ENCODE results near the gene NCOA3.

The NCOA3 gene

DNA sequence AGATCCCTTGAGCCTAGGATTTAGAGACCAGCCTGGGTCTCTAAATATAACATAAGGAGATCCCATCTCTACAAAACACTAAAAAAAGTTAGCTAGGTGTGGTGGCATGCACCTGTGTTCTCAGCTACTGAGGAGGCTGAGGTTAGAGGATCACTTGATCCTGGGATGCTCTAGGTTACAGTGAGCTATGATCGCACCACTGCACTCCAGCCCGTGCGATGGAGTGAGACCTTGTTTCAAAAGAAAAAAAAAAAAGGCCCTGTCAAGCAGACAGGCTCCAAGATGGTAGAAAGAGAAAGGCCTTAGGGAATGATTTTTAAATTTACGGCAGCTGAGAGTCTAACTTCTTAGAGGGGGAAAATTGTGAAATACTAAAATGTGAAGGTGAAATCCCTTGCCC, 22.6 kb upstream of the NCOA3 start:
- Histone ChIP-seq H3K4me1 (ENCODE audit: control insufficient read depth, insufficient read depth, low read length) (no peaks in the 10 kb centered on the region), H3K9me3 (ENCODE audit: control insufficient read depth in 2 of 2, low read length in 2 of 2) (no peaks in the 10 kb centered on the region), H3K36me3 (ENCODE audit: control insufficient read depth in 2 of 2, insufficient read depth in 2 of 2, low read length in 2 of 2) (no peaks in the 10 kb centered on the region), H3K27ac (ENCODE audit: low read length) (no peak overlapping the region), H3K27me3 (ENCODE audit: control insufficient read depth in 1 of 2, insufficient read depth in 2 of 2, low read length in 2 of 2) (no peaks in the 10 kb centered on the region), H3K4me3 (ENCODE audit: low read length in 2 of 2) (no peak overlapping the region), H3K9ac (ENCODE audit: low read length in 2 of 2) (no peak overlapping the region)

DNA sequence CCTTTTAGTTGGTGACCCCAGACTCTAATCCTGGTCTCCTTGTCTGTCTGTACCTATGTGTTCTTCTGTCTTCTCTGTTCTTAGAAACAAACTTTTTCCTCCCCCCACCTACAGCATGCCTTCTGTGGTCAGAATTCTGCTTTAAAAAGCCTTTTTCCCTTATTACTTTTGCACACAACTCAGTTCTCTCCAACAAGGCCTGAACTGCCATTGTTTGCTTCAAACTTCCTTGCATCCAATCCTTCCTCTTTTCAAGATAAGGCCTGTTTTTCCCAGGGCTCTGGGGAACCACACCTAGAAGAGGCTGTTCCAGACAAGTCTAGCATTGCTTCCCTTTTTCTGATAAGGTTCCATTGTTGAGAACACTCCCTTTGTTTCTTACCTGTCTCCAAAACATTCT, 22.2 kb upstream of the NCOA3 start:
- H3K9me3 ChIP-seq (ENCODE audit: control insufficient read depth in 2 of 2, low read length in 2 of 2) = no peaks in the 10 kb centered on the region
- H3K4me1 ChIP-seq (ENCODE audit: control insufficient read depth, insufficient read depth, low read length) = no peaks in the 10 kb centered on the region
- no peaks in the 10 kb centered on the region for H3K36me3 ChIP-seq (ENCODE audit: control insufficient read depth in 2 of 2, insufficient read depth in 2 of 2, low read length in 2 of 2)
- no peak overlapping the region for H3K27ac ChIP-seq (ENCODE audit: low read length)
- no peak overlapping the region for H3K9ac ChIP-seq (ENCODE audit: low read length in 2 of 2)
- no peak overlapping the region for H3K4me3 ChIP-seq (ENCODE audit: low read length in 2 of 2)
- no peaks in the 10 kb centered on the region for H3K27me3 ChIP-seq (ENCODE audit: control insufficient read depth in 1 of 2, insufficient read depth in 2 of 2, low read length in 2 of 2)

DNA sequence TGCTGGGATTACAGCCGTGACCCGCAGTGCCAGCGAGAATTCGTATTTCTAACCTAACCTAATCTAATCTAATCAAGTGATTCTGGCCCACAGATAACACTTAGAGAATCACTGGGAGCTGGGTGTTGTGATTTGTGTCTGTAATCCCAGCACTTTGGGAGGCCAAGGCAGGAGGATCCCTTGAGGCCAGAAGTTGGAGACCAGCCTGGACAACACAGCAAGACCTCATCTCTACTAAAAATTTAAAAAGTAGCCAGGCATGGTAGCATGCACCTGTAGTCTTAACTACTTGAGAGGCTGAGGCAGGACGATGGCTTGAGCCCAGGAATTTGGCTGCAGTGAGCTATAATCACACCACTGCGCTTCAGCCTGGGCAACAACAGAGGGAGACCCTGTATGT, 21.4 kb upstream of the NCOA3 start:
- Histone ChIP-seq H3K9me3 (ENCODE audit: control insufficient read depth in 2 of 2, low read length in 2 of 2) (no peaks in the 10 kb centered on the region), H3K36me3 (ENCODE audit: control insufficient read depth in 2 of 2, insufficient read depth in 2 of 2, low read length in 2 of 2) (no peaks in the 10 kb centered on the region), H3K27ac (ENCODE audit: low read length) (no peak overlapping the region), H3K27me3 (ENCODE audit: control insufficient read depth in 1 of 2, insufficient read depth in 2 of 2, low read length in 2 of 2) (no peaks in the 10 kb centered on the region), H3K4me1 (ENCODE audit: control insufficient read depth, insufficient read depth, low read length) (no peaks in the 10 kb centered on the region), H3K4me3 (ENCODE audit: low read length in 2 of 2) (no peak overlapping the region), H3K9ac (ENCODE audit: low read length in 2 of 2) (no peak overlapping the region)

DNA sequence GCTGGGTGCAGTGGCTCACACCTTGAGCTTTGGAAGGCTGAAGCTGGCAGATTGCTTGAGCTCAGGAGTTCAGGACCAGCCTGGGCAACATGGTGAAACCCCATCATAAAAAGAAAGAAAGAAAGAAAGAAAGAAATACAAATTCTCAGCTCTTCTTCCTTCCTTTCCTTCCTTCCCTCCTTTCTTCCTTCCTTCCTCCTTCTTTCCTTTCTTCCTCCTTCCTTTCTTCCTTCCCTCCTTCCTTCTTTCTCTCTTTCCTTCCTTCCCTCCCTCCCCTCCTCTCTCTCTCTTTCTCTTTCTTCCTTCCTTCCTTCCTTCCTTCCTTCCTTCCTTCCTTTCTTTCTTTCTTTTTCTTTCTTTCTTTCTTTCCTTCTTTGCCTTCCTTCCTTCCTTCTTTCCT, 21.0 kb upstream of the NCOA3 start:
- Histone ChIP-seq H3K9me3 (ENCODE audit: control insufficient read depth in 2 of 2, low read length in 2 of 2) (no peaks in the 10 kb centered on the region), H3K4me3 (ENCODE audit: low read length in 2 of 2) (no peak overlapping the region), H3K27me3 (ENCODE audit: control insufficient read depth in 1 of 2, insufficient read depth in 2 of 2, low read length in 2 of 2) (no peaks in the 10 kb centered on the region), H3K36me3 (ENCODE audit: control insufficient read depth in 2 of 2, insufficient read depth in 2 of 2, low read length in 2 of 2) (no peaks in the 10 kb centered on the region), H3K4me1 (ENCODE audit: control insufficient read depth, insufficient read depth, low read length) (no peaks in the 10 kb centered on the region), H3K27ac (ENCODE audit: low read length) (no peak overlapping the region), H3K9ac (ENCODE audit: low read length in 2 of 2) (no peak overlapping the region)

DNA sequence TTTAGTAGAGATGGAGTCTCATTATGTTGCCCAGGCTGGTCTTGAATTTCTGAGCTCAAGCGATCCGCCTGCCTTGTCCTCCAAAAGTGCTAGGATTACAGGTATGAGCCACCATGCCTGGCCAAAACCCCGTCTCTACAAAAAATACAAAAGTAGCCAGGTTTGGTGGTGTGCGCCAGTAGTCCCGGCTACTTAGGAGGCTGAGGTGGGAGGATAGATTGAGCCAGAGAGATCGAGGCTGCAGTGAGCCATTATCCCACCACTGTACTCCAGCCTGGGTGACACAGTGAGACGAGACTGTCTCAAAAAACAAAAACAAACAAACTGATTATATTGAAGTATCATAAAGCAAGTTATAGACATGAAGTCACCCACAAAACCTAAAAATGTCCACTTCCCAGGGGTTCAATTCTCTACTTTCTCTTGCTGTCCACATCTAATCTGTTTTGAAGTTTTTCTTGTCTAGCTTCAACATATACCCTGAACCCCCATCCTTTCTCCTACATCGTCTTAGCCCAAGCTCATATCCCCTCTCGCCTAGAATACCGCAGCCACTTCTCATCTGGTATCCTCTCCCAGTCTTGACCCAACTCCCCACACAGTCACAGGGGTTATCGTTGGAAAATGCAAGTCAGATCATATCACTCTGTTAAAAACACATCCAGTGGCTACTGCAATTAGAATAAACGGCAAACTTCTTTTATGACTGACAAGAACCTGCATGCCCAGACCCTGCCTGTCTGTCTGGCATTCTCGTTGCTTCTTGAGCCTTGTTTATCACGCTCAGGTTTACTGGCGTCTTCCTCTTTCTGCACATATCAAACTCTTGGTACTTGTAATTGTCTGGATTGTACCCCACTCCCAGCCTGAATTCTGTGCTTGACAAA, 20.1 kb upstream of the NCOA3 start:
- Histone ChIP-seq H3K36me3 (ENCODE audit: control insufficient read depth in 2 of 2, insufficient read depth in 2 of 2, low read length in 2 of 2) (no peaks in the 10 kb centered on the region), H3K4me1 (ENCODE audit: control insufficient read depth, insufficient read depth, low read length) (no peaks in the 10 kb centered on the region), H3K27ac (ENCODE audit: low read length) (no peak overlapping the region), H3K9me3 (ENCODE audit: control insufficient read depth in 2 of 2, low read length in 2 of 2) (no peaks in the 10 kb centered on the region), H3K4me3 (ENCODE audit: low read length in 2 of 2) (no peak overlapping the region), H3K27me3 (ENCODE audit: control insufficient read depth in 1 of 2, insufficient read depth in 2 of 2, low read length in 2 of 2) (no peaks in the 10 kb centered on the region), H3K9ac (ENCODE audit: low read length in 2 of 2) (no peak overlapping the region)

DNA sequence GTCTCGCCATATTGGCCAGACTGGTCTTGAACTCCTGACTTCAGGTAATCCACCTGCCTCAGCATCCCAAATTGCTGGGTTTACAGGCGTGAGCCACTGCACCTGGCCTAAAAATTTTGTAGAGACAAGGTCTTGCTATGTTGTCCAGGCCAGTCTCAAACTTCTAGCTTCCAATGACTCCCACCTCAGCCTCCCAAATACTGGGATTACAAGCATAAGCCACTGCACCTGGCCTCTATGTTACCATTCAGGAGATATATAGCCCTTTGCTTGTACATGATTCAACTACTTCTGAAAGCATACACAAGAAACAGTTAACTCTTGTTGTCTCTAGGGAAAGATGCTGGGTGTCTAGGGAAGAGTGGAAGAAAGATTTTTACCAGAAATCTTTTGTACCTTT, 19.0 kb upstream of the NCOA3 start:
- H3K4me1 ChIP-seq (ENCODE audit: control insufficient read depth, insufficient read depth, low read length) = no peaks in the 10 kb centered on the region
- H3K4me3 ChIP-seq (ENCODE audit: low read length in 2 of 2) = no peak overlapping the region
- H3K27me3 ChIP-seq (ENCODE audit: control insufficient read depth in 1 of 2, insufficient read depth in 2 of 2, low read length in 2 of 2) = no peaks in the 10 kb centered on the region
- H3K36me3 ChIP-seq (ENCODE audit: control insufficient read depth in 2 of 2, insufficient read depth in 2 of 2, low read length in 2 of 2) = no peaks in the 10 kb centered on the region
- H3K9ac ChIP-seq (ENCODE audit: low read length in 2 of 2) = no peak overlapping the region
- no peaks in the 10 kb centered on the region for H3K9me3 ChIP-seq (ENCODE audit: control insufficient read depth in 2 of 2, low read length in 2 of 2)
- H3K27ac ChIP-seq (ENCODE audit: low read length) = no peak overlapping the region

DNA sequence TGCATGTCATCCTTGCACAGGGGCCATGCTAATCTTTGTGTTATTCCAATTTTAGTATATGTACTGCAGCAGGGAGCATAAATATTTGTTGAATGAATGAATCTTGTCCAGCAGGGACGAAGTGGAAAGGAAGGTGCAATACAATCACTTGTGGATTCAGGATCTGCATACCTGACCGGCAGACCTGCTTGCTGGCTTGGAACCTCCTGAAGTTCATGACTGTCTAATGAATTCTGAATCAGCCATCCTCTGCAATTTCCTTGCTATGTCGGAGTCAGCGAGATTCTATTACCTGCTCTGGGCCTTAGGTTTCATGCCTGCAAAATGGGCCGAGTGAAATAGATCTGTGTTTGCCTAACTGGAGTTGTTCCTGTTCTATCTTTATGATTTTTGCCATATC, 17.4 kb upstream of the NCOA3 start:
- Histone ChIP-seq H3K27ac (ENCODE audit: low read length) (no peak overlapping the region), H3K27me3 (ENCODE audit: control insufficient read depth in 1 of 2, insufficient read depth in 2 of 2, low read length in 2 of 2) (no peaks in the 10 kb centered on the region), H3K9ac (ENCODE audit: low read length in 2 of 2) (no peak overlapping the region), H3K9me3 (ENCODE audit: control insufficient read depth in 2 of 2, low read length in 2 of 2) (no peaks in the 10 kb centered on the region), H3K4me1 (ENCODE audit: control insufficient read depth, insufficient read depth, low read length) (no peaks in the 10 kb centered on the region), H3K36me3 (ENCODE audit: control insufficient read depth in 2 of 2, insufficient read depth in 2 of 2, low read length in 2 of 2) (no peaks in the 10 kb centered on the region), H3K4me3 (ENCODE audit: low read length in 2 of 2) (no peak overlapping the region)

DNA sequence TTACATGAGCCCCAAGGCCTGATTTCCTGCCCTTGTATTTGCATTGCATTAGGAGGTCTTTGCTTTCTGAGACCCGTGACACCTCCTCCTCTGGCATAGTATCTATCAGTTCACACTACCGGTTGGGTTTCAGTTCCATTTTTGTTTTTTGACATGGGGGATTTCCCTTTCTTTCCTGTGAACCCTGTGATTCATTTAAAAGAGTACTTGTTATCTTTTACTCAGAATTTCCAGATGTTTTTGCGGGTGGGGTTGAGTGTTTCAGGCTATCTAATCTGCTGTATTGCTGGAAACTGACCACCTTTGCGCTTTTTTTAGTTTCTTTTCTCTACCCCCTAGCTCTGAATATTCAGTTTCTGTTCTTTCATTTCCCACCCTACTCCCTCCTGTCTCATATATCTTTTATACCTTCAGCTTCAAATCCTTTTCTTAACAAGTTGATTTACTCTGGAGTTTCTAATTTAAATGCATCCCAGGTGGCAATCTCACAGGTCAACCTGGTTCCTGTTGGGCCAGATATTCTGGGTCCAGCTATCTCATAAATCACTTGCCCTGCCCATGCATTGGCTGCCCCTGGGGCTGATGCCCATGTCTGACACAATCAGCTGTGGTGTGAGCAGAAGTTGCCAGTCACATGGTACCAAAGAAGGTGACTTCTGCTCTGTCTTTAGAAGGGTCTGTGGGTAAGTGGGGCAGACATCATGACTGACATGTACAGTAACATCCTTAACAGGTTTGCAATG, 14.3 kb upstream of the NCOA3 start:
- Histone ChIP-seq H3K27me3 (ENCODE audit: control insufficient read depth in 1 of 2, insufficient read depth in 2 of 2, low read length in 2 of 2) (no peaks in the 10 kb centered on the region), H3K27ac (ENCODE audit: low read length) (no peak overlapping the region), H3K9ac (ENCODE audit: low read length in 2 of 2) (no peak overlapping the region)

DNA sequence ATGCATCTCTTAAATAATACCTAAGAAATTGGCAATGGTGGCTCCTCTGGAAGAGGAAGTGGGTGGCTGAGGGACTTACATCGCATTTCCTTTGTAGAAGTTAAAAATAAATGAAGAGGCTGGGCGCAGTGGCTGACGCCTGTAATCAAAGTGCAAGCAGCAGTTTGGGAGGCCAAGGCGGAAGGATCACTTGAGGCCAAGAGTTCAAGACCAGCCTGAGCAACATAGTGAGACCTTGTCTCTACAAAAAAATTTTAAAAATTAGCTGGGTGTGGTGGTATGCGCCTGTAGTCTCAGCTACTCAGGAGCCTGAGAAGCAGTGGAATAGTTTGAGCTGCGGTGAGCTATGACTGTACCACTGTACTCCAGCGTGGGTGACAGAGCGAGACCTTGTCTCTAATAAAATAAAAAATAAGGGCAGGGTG, 12.2 kb upstream of the NCOA3 start:
- no peaks in the 10 kb centered on the region for H3K9me3 ChIP-seq (ENCODE audit: control insufficient read depth in 2 of 2, low read length in 2 of 2)
- peaks cover 5% of the 10 kb centered on the region for H3K4me1 ChIP-seq (ENCODE audit: control insufficient read depth, insufficient read depth, low read length)
- no peak overlapping the region for H3K4me3 ChIP-seq (ENCODE audit: low read length in 2 of 2)
- H3K36me3 ChIP-seq (ENCODE audit: control insufficient read depth in 2 of 2, insufficient read depth in 2 of 2, low read length in 2 of 2) = no peaks in the 10 kb centered on the region
- H3K27ac ChIP-seq (ENCODE audit: low read length) = no peak overlapping the region
- no peak overlapping the region for H3K9ac ChIP-seq (ENCODE audit: low read length in 2 of 2)
- no peaks in the 10 kb centered on the region for H3K27me3 ChIP-seq (ENCODE audit: control insufficient read depth in 1 of 2, insufficient read depth in 2 of 2, low read length in 2 of 2)

More for the DNA sequence above, 14.3 kb upstream of the NCOA3 start:
- H3K4me1 ChIP-seq (ENCODE audit: control insufficient read depth, insufficient read depth, low read length) = no peaks in the 10 kb centered on the region
- H3K36me3 ChIP-seq (ENCODE audit: control insufficient read depth in 2 of 2, insufficient read depth in 2 of 2, low read length in 2 of 2) = no peaks in the 10 kb centered on the region
- no peak overlapping the region for H3K4me3 ChIP-seq (ENCODE audit: low read length in 2 of 2)
- H3K9me3 ChIP-seq (ENCODE audit: control insufficient read depth in 2 of 2, low read length in 2 of 2) = no peaks in the 10 kb centered on the region

DNA sequence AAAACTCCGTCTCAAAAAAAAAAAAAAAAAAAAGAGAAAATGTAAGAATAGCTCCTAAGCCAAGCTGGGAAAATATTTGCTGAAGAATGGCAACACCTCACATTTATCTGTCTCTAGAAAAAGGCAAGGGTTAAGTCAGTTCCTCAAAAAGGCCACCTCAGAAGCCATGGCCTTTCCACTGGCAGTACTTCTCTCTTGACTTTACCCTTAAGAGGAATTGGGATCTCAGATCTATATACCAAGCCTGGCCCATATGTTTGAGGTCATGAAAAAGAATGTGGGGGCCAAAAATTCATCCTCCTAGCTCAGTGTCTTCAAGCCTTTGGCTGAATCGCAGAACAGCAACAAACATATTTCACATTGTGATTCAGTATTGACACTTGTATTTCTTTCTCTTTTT, 10.9 kb upstream of the NCOA3 start:
- Histone ChIP-seq H3K27me3 (ENCODE audit: control insufficient read depth in 1 of 2, insufficient read depth in 2 of 2, low read length in 2 of 2) (no peaks in the 10 kb centered on the region), H3K36me3 (ENCODE audit: control insufficient read depth in 2 of 2, insufficient read depth in 2 of 2, low read length in 2 of 2) (no peaks in the 10 kb centered on the region), H3K9ac (ENCODE audit: low read length in 2 of 2) (no peak overlapping the region), H3K9me3 (ENCODE audit: control insufficient read depth in 2 of 2, low read length in 2 of 2) (no peaks in the 10 kb centered on the region), H3K4me3 (ENCODE audit: low read length in 2 of 2) (no peak overlapping the region), H3K4me1 (ENCODE audit: control insufficient read depth, insufficient read depth, low read length) (peaks cover 5% of the 10 kb centered on the region), H3K27ac (ENCODE audit: low read length) (no peak overlapping the region)

DNA sequence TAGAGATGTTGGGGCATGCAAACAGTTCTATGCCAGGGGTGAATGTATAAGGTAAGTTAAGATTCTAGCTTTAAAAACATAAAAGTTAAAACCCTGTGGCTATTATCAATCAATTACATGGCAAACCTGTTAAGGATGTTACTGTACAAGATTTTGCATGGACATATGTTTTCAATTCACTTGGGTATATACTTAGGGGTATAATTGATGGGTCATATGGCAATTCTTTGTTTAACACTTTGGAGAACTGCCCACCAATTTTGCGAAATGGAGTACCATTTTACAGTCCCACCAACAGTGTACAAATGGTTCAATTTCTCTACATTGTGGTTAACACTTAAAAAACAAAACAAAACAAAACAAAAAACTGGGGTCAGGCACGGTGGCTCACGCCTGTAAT, 9.4 kb upstream of the NCOA3 start:
- Histone ChIP-seq H3K4me3 (ENCODE audit: low read length in 2 of 2) (no peak overlapping the region), H3K4me1 (ENCODE audit: control insufficient read depth, insufficient read depth, low read length) (peaks cover 5% of the 10 kb centered on the region), H3K9me3 (ENCODE audit: control insufficient read depth in 2 of 2, low read length in 2 of 2) (no peaks in the 10 kb centered on the region), H3K9ac (ENCODE audit: low read length in 2 of 2) (no peak overlapping the region), H3K27ac (ENCODE audit: low read length) (peak overlapping the region; percentile 18), H3K27me3 (ENCODE audit: control insufficient read depth in 1 of 2, insufficient read depth in 2 of 2, low read length in 2 of 2) (no peaks in the 10 kb centered on the region), H3K36me3 (ENCODE audit: control insufficient read depth in 2 of 2, insufficient read depth in 2 of 2, low read length in 2 of 2) (no peaks in the 10 kb centered on the region)
